Measurements from ENCODE around the gene SYNE3. TPM values are rescaled to one million over a fixed set of nuclear protein-coding genes. Genes with fewer than 3 reads are reported as not detected.

Gene SYNE3
- total RNA-seq, 6 experiments from 2014 or later: 14.8 to 20.4 (median 16.3) TPM

GRCh38 chr14:95467657-95468056 is 48.8 kb downstream of the SYNE3 start:
- no peak overlapping the region for H3K27ac Mint-ChIP-seq
- peaks cover 15% of the 10 kb centered on the region for H3K36me3 Mint-ChIP-seq (ENCODE audit: low read depth)
- no peaks in the 10 kb centered on the region; the same call in 1 of the 2 replicates for H3K4me1 Mint-ChIP-seq (ENCODE audit: low read depth)
- no peaks in the 10 kb centered on the region for H3K9me3 Mint-ChIP-seq
- DNase-seq: no peak
- TF ChIP-seq, protein P1, sequence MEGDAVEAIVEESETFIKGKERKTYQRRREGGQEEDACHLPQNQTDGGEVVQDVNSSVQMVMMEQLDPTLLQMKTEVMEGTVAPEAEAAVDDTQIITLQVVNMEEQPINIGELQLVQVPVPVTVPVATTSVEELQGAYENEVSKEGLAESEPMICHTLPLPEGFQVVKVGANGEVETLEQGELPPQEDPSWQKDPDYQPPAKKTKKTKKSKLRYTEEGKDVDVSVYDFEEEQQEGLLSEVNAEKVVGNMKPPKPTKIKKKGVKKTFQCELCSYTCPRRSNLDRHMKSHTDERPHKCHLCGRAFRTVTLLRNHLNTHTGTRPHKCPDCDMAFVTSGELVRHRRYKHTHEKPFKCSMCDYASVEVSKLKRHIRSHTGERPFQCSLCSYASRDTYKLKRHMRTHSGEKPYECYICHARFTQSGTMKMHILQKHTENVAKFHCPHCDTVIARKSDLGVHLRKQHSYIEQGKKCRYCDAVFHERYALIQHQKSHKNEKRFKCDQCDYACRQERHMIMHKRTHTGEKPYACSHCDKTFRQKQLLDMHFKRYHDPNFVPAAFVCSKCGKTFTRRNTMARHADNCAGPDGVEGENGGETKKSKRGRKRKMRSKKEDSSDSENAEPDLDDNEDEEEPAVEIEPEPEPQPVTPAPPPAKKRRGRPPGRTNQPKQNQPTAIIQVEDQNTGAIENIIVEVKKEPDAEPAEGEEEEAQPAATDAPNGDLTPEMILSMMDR (IDR thresholded peaks at IDR 0.05): no peak
- peaks cover 2% of the 10 kb centered on the region for H3K27me3 Mint-ChIP-seq (ENCODE audit: insufficient read depth)
- H3K4me3 Mint-ChIP-seq: no peak overlapping the region

DNA sequence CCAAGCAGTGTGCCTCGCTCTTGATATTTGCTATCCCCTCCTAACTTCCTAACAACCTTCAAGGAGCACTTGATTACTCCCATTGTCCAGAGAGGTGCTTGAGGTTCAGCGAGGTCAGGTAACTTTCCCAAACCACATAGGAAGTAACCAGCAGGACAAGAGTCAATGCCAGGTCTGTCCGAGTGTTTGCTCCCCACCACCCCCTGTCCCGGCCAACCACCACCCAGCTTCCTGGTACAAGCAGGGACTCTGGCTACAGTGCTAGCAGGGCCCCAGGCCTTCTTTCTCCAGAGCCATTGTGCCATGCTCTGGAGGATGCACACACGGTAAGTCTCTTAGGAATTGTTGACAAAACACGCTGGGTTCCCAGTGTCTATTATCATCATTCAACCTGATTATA is 49.2 kb downstream of the SYNE3 start:
- Mint-ChIP-seq H3K36me3 (ENCODE audit: low read depth) (peaks cover 15% of the 10 kb centered on the region), H3K4me1 (ENCODE audit: low read depth) (no peaks in the 10 kb centered on the region; the same call in 1 of the 2 replicates), H3K9me3 (no peaks in the 10 kb centered on the region), H3K27ac (no peak overlapping the region), H3K4me3 (no peak overlapping the region), H3K27me3 (ENCODE audit: insufficient read depth) (peaks cover 2% of the 10 kb centered on the region; the same call in 1 of the 2 replicates)
- DNase-seq: no peak
- TF ChIP-seq, protein P1 (IDR thresholded peaks at IDR 0.05): no peak

Other genes starting within 250 kb of the SYNE3 start
- under 1 TPM in 1 of 6 experiments, not detected in 5; 0.02 TPM for gene CLMN, start 196.7 kb downstream of the SYNE3 start, total RNA-seq (2021; fragmentation: NEBNext Ultra II Directional; extraction: Animal tissue kit (Norgen Biotek cat#: 25700))
- 10 to 100 TPM; 38.7 to 47.2 (median 43.8) TPM for gene GLRX5, start 18.4 kb upstream of the SYNE3 start, total RNA-seq (2021; fragmentation: NEBNext Ultra II Directional; extraction: Animal tissue kit (Norgen Biotek cat#: 25700))
- gene TCL1B, start 169.8 kb upstream of the SYNE3 start, total RNA-seq (2021; fragmentation: NEBNext Ultra II Directional; extraction: Animal tissue kit (Norgen Biotek cat#: 25700)): not detected
- not detected for gene TCL1A, start 197.5 kb upstream of the SYNE3 start, total RNA-seq (2021; fragmentation: NEBNext Ultra II Directional; extraction: Animal tissue kit (Norgen Biotek cat#: 25700))

Data from HFFc6 (cell line).